ENCODE results near the gene RBM12.

Gene RBM12

DNA sequence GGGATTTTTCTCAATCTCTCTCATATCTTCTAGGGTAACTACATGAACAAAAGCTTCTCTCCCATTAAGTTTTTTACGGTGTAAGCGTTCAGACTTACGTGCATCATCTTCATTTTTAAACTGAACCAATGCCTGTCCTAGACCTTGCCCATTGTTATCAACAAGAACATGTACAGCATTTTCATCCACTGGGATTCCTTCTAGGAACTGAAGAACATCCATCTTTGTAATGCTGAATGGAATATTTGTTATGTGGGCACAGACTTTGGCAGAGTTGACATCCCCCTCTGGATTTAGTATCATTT is 11.3 kb downstream of the RBM12 start:
- Histone ChIP-seq H3K4me1 (ENCODE audit: insufficient read depth, low read length, poor library complexity, severe bottlenecking) (peaks cover 24% of the 10 kb centered on the region), H3K36me3 (ENCODE audit: insufficient read depth, low read length) (peaks cover 48% of the 10 kb centered on the region), H3F3A (ENCODE audit: low read depth) (no peaks in the 10 kb centered on the region), H3K9ac (ENCODE audit: low read depth, low read length, poor library complexity, severe bottlenecking) (no peak overlapping the region), H3K4me3 (ENCODE audit: low read length, poor library complexity, severe bottlenecking) (no peak overlapping the region), H3K79me2 (ENCODE audit: insufficient read depth, low read length) (peaks cover 100% of the 10 kb centered on the region), H4K20me1 (ENCODE audit: insufficient read depth, low read length, poor library complexity, severe bottlenecking) (peaks cover 100% of the 10 kb centered on the region), H3K9me3 (ENCODE audit: insufficient read depth, low read depth, low read length) (no peaks in the 10 kb centered on the region), H3K9me2 (replicated peaks; ENCODE audit: low read depth, low read length) (no peaks in the 10 kb centered on the region), H3K4me2 (ENCODE audit: low read depth, low read length, poor library complexity, severe bottlenecking) (no peak overlapping the region), H2AFZ (ENCODE audit: low read length) (no peak overlapping the region), H3K27me3 (ENCODE audit: insufficient read depth, low read length, poor library complexity, severe bottlenecking) (no peaks in the 10 kb centered on the region)
- no peak for TF ChIP-seq EZH2phosphoT487 (IDR thresholded peaks at IDR 0.05; ENCODE audit: borderline replicate concordance)
- TF ChIP-seq, protein P1, sequence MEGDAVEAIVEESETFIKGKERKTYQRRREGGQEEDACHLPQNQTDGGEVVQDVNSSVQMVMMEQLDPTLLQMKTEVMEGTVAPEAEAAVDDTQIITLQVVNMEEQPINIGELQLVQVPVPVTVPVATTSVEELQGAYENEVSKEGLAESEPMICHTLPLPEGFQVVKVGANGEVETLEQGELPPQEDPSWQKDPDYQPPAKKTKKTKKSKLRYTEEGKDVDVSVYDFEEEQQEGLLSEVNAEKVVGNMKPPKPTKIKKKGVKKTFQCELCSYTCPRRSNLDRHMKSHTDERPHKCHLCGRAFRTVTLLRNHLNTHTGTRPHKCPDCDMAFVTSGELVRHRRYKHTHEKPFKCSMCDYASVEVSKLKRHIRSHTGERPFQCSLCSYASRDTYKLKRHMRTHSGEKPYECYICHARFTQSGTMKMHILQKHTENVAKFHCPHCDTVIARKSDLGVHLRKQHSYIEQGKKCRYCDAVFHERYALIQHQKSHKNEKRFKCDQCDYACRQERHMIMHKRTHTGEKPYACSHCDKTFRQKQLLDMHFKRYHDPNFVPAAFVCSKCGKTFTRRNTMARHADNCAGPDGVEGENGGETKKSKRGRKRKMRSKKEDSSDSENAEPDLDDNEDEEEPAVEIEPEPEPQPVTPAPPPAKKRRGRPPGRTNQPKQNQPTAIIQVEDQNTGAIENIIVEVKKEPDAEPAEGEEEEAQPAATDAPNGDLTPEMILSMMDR (conservative IDR thresholded peaks at IDR 0.05; ENCODE audit: low read length): no peak

DNA sequence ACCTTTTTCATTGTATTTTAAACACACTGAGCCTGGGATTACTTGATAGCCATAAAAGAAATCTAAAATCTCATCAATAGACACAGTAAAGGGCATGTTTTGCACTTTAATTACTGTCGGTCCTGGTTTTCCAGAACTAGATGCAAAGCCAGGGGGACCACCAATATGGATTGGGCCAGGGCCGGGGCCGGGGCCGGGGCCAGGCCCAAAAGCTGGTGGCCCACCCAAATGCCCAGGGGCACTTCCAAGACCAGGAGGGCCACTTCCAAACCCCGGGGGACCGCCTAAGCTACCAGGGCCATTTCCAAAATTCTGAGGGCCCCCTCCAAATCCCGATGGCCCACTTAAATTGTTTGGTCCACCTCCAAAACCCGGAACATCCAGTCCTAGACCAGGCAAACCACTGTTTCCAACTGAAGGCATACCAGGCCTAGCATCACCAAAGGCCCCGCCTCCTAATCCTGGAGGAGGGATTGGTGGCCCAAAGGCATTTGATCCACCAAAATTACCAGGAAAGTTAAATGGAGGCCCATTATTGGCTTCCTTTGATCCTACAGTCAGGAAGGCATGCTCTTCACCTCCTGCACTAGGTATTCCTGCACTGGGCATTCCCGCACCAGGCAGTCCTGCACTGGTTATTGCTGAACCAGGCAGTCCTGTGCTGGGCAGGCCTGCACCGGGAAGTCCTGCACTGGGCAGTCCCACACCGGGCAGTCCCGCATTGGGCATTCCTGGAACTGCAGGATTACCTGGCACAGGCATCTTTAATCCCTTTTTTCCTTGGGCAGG is 11.9 kb downstream of the RBM12 start:
- Histone ChIP-seq H3K9me3 (ENCODE audit: insufficient read depth, low read depth, low read length) (no peaks in the 10 kb centered on the region), H3K36me3 (ENCODE audit: insufficient read depth, low read length) (peaks cover 51% of the 10 kb centered on the region), H3F3A (ENCODE audit: low read depth) (no peaks in the 10 kb centered on the region), H4K20me1 (ENCODE audit: insufficient read depth, low read length, poor library complexity, severe bottlenecking) (peaks cover 100% of the 10 kb centered on the region), H3K4me3 (ENCODE audit: low read length, poor library complexity, severe bottlenecking) (no peak overlapping the region), H3K9ac (ENCODE audit: low read depth, low read length, poor library complexity, severe bottlenecking) (no peak overlapping the region), H3K9me2 (replicated peaks; ENCODE audit: low read depth, low read length) (no peaks in the 10 kb centered on the region), H3K79me2 (ENCODE audit: insufficient read depth, low read length) (peaks cover 100% of the 10 kb centered on the region), H3K27me3 (ENCODE audit: insufficient read depth, low read length, poor library complexity, severe bottlenecking) (no peaks in the 10 kb centered on the region), H3K4me2 (ENCODE audit: low read depth, low read length, poor library complexity, severe bottlenecking) (no peak overlapping the region), H3K4me1 (ENCODE audit: insufficient read depth, low read length, poor library complexity, severe bottlenecking) (peaks cover 24% of the 10 kb centered on the region), H2AFZ (ENCODE audit: low read length) (no peak overlapping the region)
- TF ChIP-seq, protein P1 (conservative IDR thresholded peaks at IDR 0.05; ENCODE audit: low read length): no peak
- no peak for TF ChIP-seq EZH2phosphoT487 (IDR thresholded peaks at IDR 0.05; ENCODE audit: borderline replicate concordance)

DNA sequence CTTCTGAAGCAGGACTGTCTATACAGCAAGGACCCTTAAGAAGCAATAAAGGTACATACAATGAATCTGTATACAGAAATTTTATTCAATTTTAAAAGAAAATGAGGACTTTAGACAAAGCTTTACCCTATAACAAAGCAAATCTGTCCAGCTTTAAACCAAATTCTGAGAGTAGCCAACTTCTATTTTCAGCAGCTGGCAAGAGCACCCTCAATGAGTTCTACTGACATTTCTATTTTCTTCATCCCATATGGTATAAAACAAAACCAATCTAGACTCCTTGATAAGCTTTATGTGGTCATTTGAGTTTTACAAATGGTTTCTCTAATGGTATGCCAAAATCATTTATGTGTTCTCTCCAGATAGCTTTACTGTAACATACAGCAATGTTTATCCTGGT is 12.7 kb downstream of the RBM12 start:
- H3K9me2 ChIP-seq (replicated peaks; ENCODE audit: low read depth, low read length): no peaks in the 10 kb centered on the region
- peaks cover 92% of the 10 kb centered on the region for H4K20me1 ChIP-seq (ENCODE audit: insufficient read depth, low read length, poor library complexity, severe bottlenecking)
- peaks cover 51% of the 10 kb centered on the region for H3K36me3 ChIP-seq (ENCODE audit: insufficient read depth, low read length)
- TF ChIP-seq, protein P1 (conservative IDR thresholded peaks at IDR 0.05; ENCODE audit: low read length): no peak
- no peak for TF ChIP-seq EZH2phosphoT487 (IDR thresholded peaks at IDR 0.05; ENCODE audit: borderline replicate concordance)
- no peak overlapping the region for H3K9ac ChIP-seq (ENCODE audit: low read depth, low read length, poor library complexity, severe bottlenecking)
- H3K9me3 ChIP-seq (ENCODE audit: insufficient read depth, low read depth, low read length): no peaks in the 10 kb centered on the region
- no peak overlapping the region for H3K4me2 ChIP-seq (ENCODE audit: low read depth, low read length, poor library complexity, severe bottlenecking)
- peaks cover 100% of the 10 kb centered on the region for H3K79me2 ChIP-seq (ENCODE audit: insufficient read depth, low read length)
- H3K27me3 ChIP-seq (ENCODE audit: insufficient read depth, low read length, poor library complexity, severe bottlenecking): no peaks in the 10 kb centered on the region
- H3K4me3 ChIP-seq (ENCODE audit: low read length, poor library complexity, severe bottlenecking): no peak overlapping the region
- H3K4me1 ChIP-seq (ENCODE audit: insufficient read depth, low read length, poor library complexity, severe bottlenecking): peaks cover 17% of the 10 kb centered on the region
- no peak overlapping the region for H2AFZ ChIP-seq (ENCODE audit: low read length)
- no peaks in the 10 kb centered on the region for H3F3A ChIP-seq (ENCODE audit: low read depth)
